ENCODE measurements around the gene ACSL4. TPM values are rescaled to one million over a fixed set of nuclear protein-coding genes. Genes with fewer than 3 reads are reported as not detected.
A peak's percentile ranks its signal among the peaks of the same experiment; 100 is the strongest.

Gene ACSL4
- total RNA-seq, 1 donor from 2014 or later = 15.0 TPM

DNA sequence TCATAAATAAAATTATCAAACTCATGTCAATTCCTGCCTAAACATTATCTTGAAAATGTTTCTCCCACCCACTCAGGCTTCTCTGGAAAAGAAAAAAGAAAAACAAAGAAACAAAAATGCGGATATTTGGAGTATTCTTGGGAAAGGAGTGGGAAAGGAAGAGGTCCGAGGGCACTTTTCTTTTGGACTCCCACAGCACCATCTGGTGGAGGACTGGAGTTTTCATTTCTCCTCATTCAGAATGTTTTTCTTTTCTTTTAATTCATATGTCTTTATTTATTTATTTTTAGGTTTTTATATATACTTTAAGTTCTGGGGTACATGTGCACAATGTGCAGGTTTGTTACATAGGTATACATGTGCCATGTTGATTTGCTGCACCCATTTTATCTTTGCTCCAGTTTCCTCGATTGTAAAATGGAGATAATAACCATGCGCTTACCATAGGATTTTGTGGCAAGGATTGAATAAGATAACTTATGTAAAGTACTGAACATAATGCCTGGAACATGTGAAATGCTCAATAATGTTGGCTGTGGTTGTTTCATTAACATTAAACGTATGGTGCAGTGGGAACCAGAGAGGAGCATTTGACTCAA, 100.1 kb downstream of the ACSL4 start:
- DNase-seq (ENCODE audit: low spot score in 2 of 2, unreplicated experiment in 2 of 2) = no peak
- TF ChIP-seq, protein P1, sequence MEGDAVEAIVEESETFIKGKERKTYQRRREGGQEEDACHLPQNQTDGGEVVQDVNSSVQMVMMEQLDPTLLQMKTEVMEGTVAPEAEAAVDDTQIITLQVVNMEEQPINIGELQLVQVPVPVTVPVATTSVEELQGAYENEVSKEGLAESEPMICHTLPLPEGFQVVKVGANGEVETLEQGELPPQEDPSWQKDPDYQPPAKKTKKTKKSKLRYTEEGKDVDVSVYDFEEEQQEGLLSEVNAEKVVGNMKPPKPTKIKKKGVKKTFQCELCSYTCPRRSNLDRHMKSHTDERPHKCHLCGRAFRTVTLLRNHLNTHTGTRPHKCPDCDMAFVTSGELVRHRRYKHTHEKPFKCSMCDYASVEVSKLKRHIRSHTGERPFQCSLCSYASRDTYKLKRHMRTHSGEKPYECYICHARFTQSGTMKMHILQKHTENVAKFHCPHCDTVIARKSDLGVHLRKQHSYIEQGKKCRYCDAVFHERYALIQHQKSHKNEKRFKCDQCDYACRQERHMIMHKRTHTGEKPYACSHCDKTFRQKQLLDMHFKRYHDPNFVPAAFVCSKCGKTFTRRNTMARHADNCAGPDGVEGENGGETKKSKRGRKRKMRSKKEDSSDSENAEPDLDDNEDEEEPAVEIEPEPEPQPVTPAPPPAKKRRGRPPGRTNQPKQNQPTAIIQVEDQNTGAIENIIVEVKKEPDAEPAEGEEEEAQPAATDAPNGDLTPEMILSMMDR (IDR thresholded peaks at IDR 0.05; ENCODE audit: unreplicated experiment) = peak; percentile 71
- Mint-ChIP-seq H3K9me3 (peaks cover 2% of the 10 kb centered on the region), H3K27ac (no peak overlapping the region), H3K36me3 (no peaks in the 10 kb centered on the region), H3K4me1 (peaks cover 2% of the 10 kb centered on the region), H3K27me3 (ENCODE audit: low read depth) (no peaks in the 10 kb centered on the region), H3K4me3 (no peak overlapping the region)

DNA sequence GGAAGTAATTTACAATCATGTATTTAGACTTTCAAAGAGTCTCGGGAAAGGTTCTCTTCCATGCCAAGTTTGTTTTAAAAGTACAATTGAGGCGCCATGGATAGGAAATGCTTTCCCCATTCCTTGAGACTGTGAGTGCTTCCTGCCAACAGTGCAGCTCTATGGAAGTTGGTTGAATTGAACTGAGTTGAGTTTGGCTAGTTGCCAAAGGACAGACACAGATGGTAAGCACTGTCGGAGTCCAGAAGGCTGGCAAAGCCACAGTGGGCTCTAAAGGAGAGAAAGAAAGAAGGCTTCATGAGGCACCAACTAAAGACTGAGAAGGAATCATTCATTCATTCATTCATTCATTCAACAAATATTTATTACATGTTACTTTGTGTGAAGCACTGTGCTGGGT, 103.7 kb downstream of the ACSL4 start:
- Mint-ChIP-seq H3K27ac (no peak overlapping the region), H3K36me3 (no peaks in the 10 kb centered on the region), H3K27me3 (ENCODE audit: low read depth) (peaks cover under 1% of the 10 kb centered on the region), H3K4me3 (no peak overlapping the region), H3K4me1 (peaks cover 2% of the 10 kb centered on the region), H3K9me3 (peaks cover 4% of the 10 kb centered on the region)
- TF ChIP-seq, protein P1 (IDR thresholded peaks at IDR 0.05; ENCODE audit: unreplicated experiment) = no peak
- DNase-seq (ENCODE audit: low spot score in 2 of 2, unreplicated experiment in 2 of 2) = no peak

GRCh38 chrX:109626637-109627036, 106.4 kb downstream of the ACSL4 start:
- TF ChIP-seq, protein P1 (IDR thresholded peaks at IDR 0.05; ENCODE audit: unreplicated experiment) = no peak
- Mint-ChIP-seq H3K36me3 (no peaks in the 10 kb centered on the region), H3K27ac (no peak overlapping the region), H3K9me3 (peaks cover 4% of the 10 kb centered on the region), H3K27me3 (ENCODE audit: low read depth) (peaks cover 11% of the 10 kb centered on the region), H3K4me1 (no peaks in the 10 kb centered on the region), H3K4me3 (no peak overlapping the region)
- no peak for DNase-seq (ENCODE audit: low spot score in 2 of 2, unreplicated experiment in 2 of 2)

- DNase-seq (ENCODE audit: low spot score in 2 of 2, unreplicated experiment in 2 of 2) = peak; percentile 30 to 60
- H3K4me3 Mint-ChIP-seq = peak within 1 kb of the TSS; percentile 50
- H3K9me3 Mint-ChIP-seq = peaks cover 4% of the 10 kb centered on the region
- H3K4me1 Mint-ChIP-seq = peaks cover 9% of the 10 kb centered on the region
- H3K27ac Mint-ChIP-seq = no peak within 1 kb of the TSS
- no peaks in the 10 kb centered on the region for H3K36me3 Mint-ChIP-seq
- H3K27me3 Mint-ChIP-seq (ENCODE audit: low read depth) = peaks cover 11% of the 10 kb centered on the region
- TF ChIP-seq, protein P1 (IDR thresholded peaks at IDR 0.05; ENCODE audit: unreplicated experiment) = no peak
Measured at GRCh38 chrX:109624641-109625616, 108.1 kb downstream of the ACSL4 start, which contains the start of gene KCNE5. Gene KCNE5 (minus strand): TSS chrX:109625172. CDS start chrX:109625020, 152 bp downstream.

DNA sequence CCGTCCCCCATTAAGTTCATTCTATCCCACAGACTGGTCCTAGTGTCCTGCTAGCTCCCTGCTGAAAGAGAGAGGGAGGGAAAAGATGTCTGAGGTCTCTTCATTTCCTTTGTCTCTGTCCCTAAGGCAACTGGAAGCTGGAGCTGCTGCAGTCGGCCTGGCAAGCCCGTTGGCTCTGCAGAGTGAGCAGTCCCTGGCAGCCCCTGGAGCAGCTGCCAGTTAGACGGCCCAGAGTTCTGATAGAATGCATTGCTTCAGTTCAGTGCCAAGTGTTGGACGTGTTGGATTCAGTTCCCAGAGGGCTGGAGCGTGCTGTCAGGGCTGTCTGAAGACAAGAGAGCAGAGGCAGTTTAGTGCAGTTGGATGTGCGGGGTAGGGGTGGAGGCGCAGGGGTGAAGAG, 109.1 kb downstream of the ACSL4 start:
- DNase-seq (ENCODE audit: low spot score in 2 of 2, unreplicated experiment in 2 of 2) = no peak
- no peaks in the 10 kb centered on the region for H3K36me3 Mint-ChIP-seq
- peaks cover 4% of the 10 kb centered on the region for H3K9me3 Mint-ChIP-seq
- no peak overlapping the region for H3K27ac Mint-ChIP-seq
- peaks cover 9% of the 10 kb centered on the region for H3K4me1 Mint-ChIP-seq
- TF ChIP-seq, protein P1 (IDR thresholded peaks at IDR 0.05; ENCODE audit: unreplicated experiment) = no peak
- peaks cover 11% of the 10 kb centered on the region for H3K27me3 Mint-ChIP-seq (ENCODE audit: low read depth)
- H3K4me3 Mint-ChIP-seq = peak overlapping the region; percentile 50

Data from mesothelial cell of epicardium (in vitro differentiated cells).